Measurements from ENCODE around the gene RFNG. TPM values are rescaled to one million over a fixed set of nuclear protein-coding genes. Genes with fewer than 3 reads are reported as not detected.

RFNG gene
- total and polyA plus RNA-seq, 12 donors: 21.2 to 78.0 (median 47.4) TPM

- WGBS, 4 donors: 0 to 1% (median 1%) methylated on average over 17 to 42 of the region's 42 CpGs
Observed at GRCh38 chr17:82022981-82023446, 28.6 kb downstream of the RFNG start, which contains the start of gene LRRC45. TSS of gene LRRC45 (plus strand) at chr17:82023305. CDS start at chr17:82023644, 339 bp downstream.

GRCh38 chr17:82022310-82022980 lies 29.2 kb downstream of the RFNG start, which contains the start of gene CENPX:
TSS of gene CENPX (minus strand) at chr17:82022878. CDS start at chr17:82022861, 17 bp downstream.
- H3K27ac ChIP-seq: peak within 1 kb of the TSS in 2 of 5 donors; percentile 34 to 86
- H3K9me3 ChIP-seq (replicated peaks in 1 of 3): no peaks in the 10 kb centered on the region
- intact Hi-C loops (cut with DNase I): loop anchor here in 1 of 2 donors (10.0 kb wide), 1 partner anchor 272 kb away; no protein-coding TSS in a partner anchor
- peaks cover 21 to 27% of the 10 kb centered on the region in 2 donors for H3K4me1 ChIP-seq (replicated peaks in 1 of 2)
- peak within 1 kb of the TSS; percentile 37 to 81 (median 46) for H3K4me3 ChIP-seq
- H3K27me3 ChIP-seq: no peaks in the 10 kb centered on the region
- WGBS, 4 donors: 1 to 10% (median 2%) methylated on average over 4 to 64 of the region's 64 CpGs
- peak; percentile 36 to 62 for TF ChIP-seq POLR2A (IDR thresholded peaks at IDR 0.05)
- no peak for TF ChIP-seq CTCF (IDR thresholded peaks at IDR 0.05)
- peak in 1 of 7 donors; percentile 67 for DNase-seq
- no peaks in the 10 kb centered on the region for H3K36me3 ChIP-seq (replicated peaks in 1 of 2)

More at GRCh38 chr17:82022981-82023446, 28.6 kb downstream of the RFNG start, which contains the start of gene LRRC45:
- Histone ChIP-seq H3K27me3 (no peaks in the 10 kb centered on the region), H3K27ac (peak within 1 kb of the TSS in 2 of 5 donors; percentile 34 to 86), H3K4me1 (replicated peaks in 1 of 2) (peaks cover 21 to 27% of the 10 kb centered on the region in 2 donors), H3K36me3 (replicated peaks in 1 of 2) (no peaks in the 10 kb centered on the region), H3K9me3 (replicated peaks in 1 of 3) (no peaks in the 10 kb centered on the region), H3K4me3 (peak within 1 kb of the TSS; percentile 37 to 81 (median 46))
- TF ChIP-seq CTCF (IDR thresholded peaks at IDR 0.05) (no peak), POLR2A (IDR thresholded peaks at IDR 0.05) (no peak)
- intact Hi-C loops (cut with DNase I): loop anchor here in 1 of 2 donors (10.0 kb wide), 1 partner anchor 272 kb away; no protein-coding TSS in a partner anchor
- DNase-seq: peak; percentile 100

GRCh38 chr17:82021900-82022309 lies 29.7 kb downstream of the RFNG start:
- H3K4me1 ChIP-seq (replicated peaks in 1 of 2): peaks cover 21 to 27% of the 10 kb centered on the region in 2 donors
- no peaks in the 10 kb centered on the region for H3K36me3 ChIP-seq (replicated peaks in 1 of 2)
- 5 to 17% (median 11%) methylated on average over 2 to 10 of the region's 10 CpGs for WGBS, 4 donors
- no peak for DNase-seq
- peak overlapping the region in 1 of 5 donors; percentile 86 for H3K27ac ChIP-seq
- intact Hi-C loops (cut with DNase I): loop anchor here (2.0 to 10.0 kb wide), 3 partner anchors 61 to 273 kb away; partner anchors contain the start of gene NOTUM (in 1 of the 2)
- TF ChIP-seq POLR2A (IDR thresholded peaks at IDR 0.05) (no peak), CTCF (IDR thresholded peaks at IDR 0.05) (no peak)
- no peaks in the 10 kb centered on the region for H3K27me3 ChIP-seq
- no peaks in the 10 kb centered on the region for H3K9me3 ChIP-seq (replicated peaks in 1 of 3)
- H3K4me3 ChIP-seq: peak overlapping the region in 3 of 4 donors; percentile 37 to 81 (median 52)

Measured in adrenal gland (tissue), 12 donors.